GM12892 (cell line): ENCODE measurements around the gene ADGRF1.

Source experiments
- POLR2A ChIP-seq: IDR thresholded peaks from 2 replicates; pipeline ENCODE4 v1.6.1; 2011; ENCODE audit warnings: low read depth, low read length, control low read depth
- POLR2AphosphoS5 ChIP-seq: IDR thresholded peaks from 2 replicates; pipeline ENCODE4 v1.6.1; 2011; ENCODE audit warnings: low read depth, low read length, control low read depth
- TAF1 ChIP-seq: IDR thresholded peaks from 2 replicates; pipeline ENCODE4 v1.6.1; 2011; ENCODE audit warnings: low read depth, mild to moderate bottlenecking, control low read depth, low read length, borderline replicate concordance

GRCh38 chr6:46961232-46961631 lies 80.9 kb downstream of the ADGRF1 start:
- TF ChIP-seq POLR2A (no peak), POLR2AphosphoS5 (no peak), TAF1 (no peak)
